ENCODE results near the gene NAGPA. TPM values are rescaled to one million over a fixed set of nuclear protein-coding genes. Genes with fewer than 3 reads are reported as not detected.

NAGPA gene
- total and polyA plus RNA-seq, 7 experiments from 2014 or later: 17.8 to 42.9 (median 34.1) TPM

DNA sequence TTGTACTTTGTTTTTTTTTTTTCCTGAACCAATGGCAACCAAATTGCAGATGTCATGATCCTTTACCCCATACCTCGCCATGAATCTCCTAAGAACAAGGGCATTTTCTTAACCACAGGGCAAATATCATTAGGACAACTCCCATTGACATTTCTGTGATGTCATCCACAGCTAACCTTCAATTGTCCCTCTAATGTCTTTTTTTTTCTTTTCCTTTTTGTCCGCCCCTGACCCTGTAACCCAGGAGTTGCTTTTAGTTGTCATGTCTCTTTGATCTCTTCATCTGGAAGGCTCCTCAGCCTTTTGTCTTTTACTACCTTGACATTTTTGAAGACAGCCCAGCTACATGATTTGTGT is 410 bp upstream of the NAGPA start:
- no peak for ATAC-seq
- POLR2A ChIA-PET: interaction anchor here (0.9 to 3.0 kb wide), 8 partner anchors 13 to 300 kb away, joined by 3 to 30 read pairs (median 4); partner anchors contain the start of genes ALG1, ANKS3 and DNAAF8
- CTCF ChIA-PET: no interaction called here

DNA sequence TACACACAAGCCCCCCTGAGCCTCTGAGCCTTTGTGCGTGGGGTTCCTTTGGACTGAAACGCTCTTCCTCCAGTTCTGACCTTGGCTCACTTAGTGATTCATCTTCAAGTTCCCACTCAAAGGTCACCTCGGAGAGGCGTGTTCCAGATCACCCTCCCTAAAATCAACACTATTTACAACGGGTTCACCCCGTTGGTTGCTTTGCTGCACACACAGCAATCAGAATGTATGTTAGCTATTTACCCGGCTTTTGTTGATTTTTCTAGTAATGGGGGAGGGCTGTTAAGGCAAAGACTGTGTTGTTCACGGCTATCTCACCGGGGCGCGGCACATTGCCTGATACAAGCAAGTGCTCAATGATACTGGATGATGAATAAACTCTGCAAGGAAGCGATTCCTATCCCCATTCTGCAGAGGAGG is 977 bp downstream of the NAGPA start:
- no peaks in the 10 kb centered on the region for H3K9me3 Mint-ChIP-seq
- H3K36me3 Mint-ChIP-seq: peaks cover 0 to 8% (median 0%) of the 10 kb centered on the region in 5 donors
- peak overlapping the region; percentile 73 to 94 (median 82) for H3K4me3 Mint-ChIP-seq
- Histone ChIP-seq H3K4me1 (ENCODE audit: control insufficient read depth in 2 of 2, insufficient read depth in 2 of 2, low read length in 2 of 2) (peaks cover 17 to 18% of the 10 kb centered on the region in 2 donors), H3K4me3 (ENCODE audit: low read length) (peak overlapping the region; percentile 80), H3K27me3 (ENCODE audit: control insufficient read depth in 2 of 2, insufficient read depth in 2 of 2, low read length in 2 of 2) (no peaks in the 10 kb centered on the region), H3K27ac (ENCODE audit: low read depth, low read length) (peak overlapping the region; percentile 70), H3K36me3 (ENCODE audit: control insufficient read depth in 2 of 3, insufficient read depth in 3 of 3, low read length in 3 of 3) (peaks cover 0 to 29% (median 3%) of the 10 kb centered on the region in 3 experiments), H3K9me3 (ENCODE audit: control insufficient read depth in 2 of 3, low read length in 3 of 3) (no peaks in the 10 kb centered on the region)
- CTCF ChIA-PET: no interaction called here
- DNase-seq (peak in 1 of 9 donors; percentile 8), ATAC-seq (no peak)
- peak overlapping the region in 8 of 9 donors; percentile 25 to 87 (median 70) for H3K27ac Mint-ChIP-seq
- no peaks in the 10 kb centered on the region for H3K27me3 Mint-ChIP-seq
- POLR2A ChIA-PET: interaction anchor here (0.6 to 3.0 kb wide), 6 partner anchors 8 to 534 kb away, joined by 3 to 30 read pairs (median 4); partner anchors contain the start of gene ALG1
- intact Hi-C loops (cut with micrococcal nuclease): loop anchor here (1.0 to 5.0 kb wide), 7 partner anchors 38 to 230 kb away; partner anchors contain the start of genes ALG1 (in 2 of the 2), EEF2KMT (in 2 of the 2), GLYR1 (in 2 of the 2) and UBN1 (in 2 of the 2)
- H3K4me1 Mint-ChIP-seq: peaks cover 17 to 33% (median 23%) of the 10 kb centered on the region in 7 donors

More for the DNA sequence above, 410 bp upstream of the NAGPA start:
- Mint-ChIP-seq H3K4me1 (peaks cover 17 to 33% (median 23%) of the 10 kb centered on the region in 7 donors), H3K36me3 (peaks cover 0 to 4% (median 0%) of the 10 kb centered on the region in 5 donors), H3K9me3 (no peaks in the 10 kb centered on the region), H3K27ac (peak overlapping the region; percentile 68 to 95 (median 91)), H3K27me3 (no peaks in the 10 kb centered on the region), H3K4me3 (peak overlapping the region; percentile 73 to 94 (median 90))
- Histone ChIP-seq H3K27me3 (ENCODE audit: control insufficient read depth in 2 of 2, insufficient read depth in 2 of 2, low read length in 2 of 2) (no peaks in the 10 kb centered on the region), H3K4me1 (ENCODE audit: control insufficient read depth in 2 of 2, insufficient read depth in 2 of 2, low read length in 2 of 2) (peaks cover 17 to 18% of the 10 kb centered on the region in 2 donors), H3K9me3 (ENCODE audit: control insufficient read depth in 2 of 3, low read length in 3 of 3) (no peaks in the 10 kb centered on the region), H3K4me3 (ENCODE audit: low read length) (peak overlapping the region; percentile 80), H3K36me3 (ENCODE audit: control insufficient read depth in 2 of 3, insufficient read depth in 3 of 3, low read length in 3 of 3) (peaks cover 0 to 15% (median 2%) of the 10 kb centered on the region in 3 experiments), H3K27ac (ENCODE audit: low read depth, low read length) (peak overlapping the region; percentile 70)
- intact Hi-C loops (cut with micrococcal nuclease): loop anchor here in 1 of 2 donors (5.0 kb wide), 1 partner anchor 63 kb away; the partner anchor contains the start of gene EEF2KMT
- DNase-seq: no peak

DNA sequence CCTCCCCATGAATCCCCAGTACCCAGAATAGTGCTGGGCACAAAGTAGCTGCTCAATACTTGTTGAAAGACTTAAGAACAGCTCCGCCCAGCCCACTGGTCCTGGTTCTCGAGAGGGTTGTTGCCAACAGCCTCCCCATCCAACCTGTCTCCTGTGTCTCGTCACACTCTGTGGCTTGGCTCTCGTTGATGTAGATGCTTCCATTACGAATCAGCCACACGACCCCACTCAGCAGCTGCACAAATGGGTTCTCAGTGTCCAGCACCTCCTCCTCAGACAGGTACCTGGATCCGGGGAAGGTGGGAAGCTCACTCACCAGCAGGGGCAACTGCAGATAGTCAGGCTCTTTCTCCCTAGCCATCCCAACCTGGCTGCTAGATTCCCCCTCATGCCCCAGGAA is 2.1 kb downstream of the NAGPA start:
- Mint-ChIP-seq H3K4me1 (peaks cover 17 to 33% (median 23%) of the 10 kb centered on the region in 7 donors), H3K27me3 (no peaks in the 10 kb centered on the region), H3K4me3 (peak overlapping the region in 8 of 10 donors; percentile 47 to 86 (median 58)), H3K36me3 (peaks cover 0 to 12% (median 0%) of the 10 kb centered on the region in 5 donors), H3K27ac (peak overlapping the region in 1 of 9 donors; percentile 45), H3K9me3 (no peaks in the 10 kb centered on the region)
- Histone ChIP-seq H3K9me3 (ENCODE audit: control insufficient read depth in 2 of 3, low read length in 3 of 3) (no peaks in the 10 kb centered on the region), H3K27me3 (ENCODE audit: control insufficient read depth in 2 of 2, insufficient read depth in 2 of 2, low read length in 2 of 2) (no peaks in the 10 kb centered on the region), H3K27ac (ENCODE audit: low read depth, low read length) (no peak overlapping the region), H3K4me1 (ENCODE audit: control insufficient read depth in 2 of 2, insufficient read depth in 2 of 2, low read length in 2 of 2) (peaks cover 17 to 18% of the 10 kb centered on the region in 2 donors), H3K36me3 (ENCODE audit: control insufficient read depth in 2 of 3, insufficient read depth in 3 of 3, low read length in 3 of 3) (peaks cover 0 to 41% (median 3%) of the 10 kb centered on the region in 3 experiments), H3K4me3 (ENCODE audit: low read length) (no peak overlapping the region)
- ChIA-PET CTCF (no interaction called here), POLR2A (interaction anchor here (0.7 kb wide), 1 partner anchor 297 kb away, joined by 3 read pairs; the partner anchor contains the start of gene DNAAF8)
- intact Hi-C loops (cut with micrococcal nuclease): loop anchor here in 1 of 2 donors (5.0 kb wide), 1 partner anchor 66 kb away; the partner anchor contains the start of gene EEF2KMT
- no peak for ATAC-seq
- no peak for DNase-seq

DNA sequence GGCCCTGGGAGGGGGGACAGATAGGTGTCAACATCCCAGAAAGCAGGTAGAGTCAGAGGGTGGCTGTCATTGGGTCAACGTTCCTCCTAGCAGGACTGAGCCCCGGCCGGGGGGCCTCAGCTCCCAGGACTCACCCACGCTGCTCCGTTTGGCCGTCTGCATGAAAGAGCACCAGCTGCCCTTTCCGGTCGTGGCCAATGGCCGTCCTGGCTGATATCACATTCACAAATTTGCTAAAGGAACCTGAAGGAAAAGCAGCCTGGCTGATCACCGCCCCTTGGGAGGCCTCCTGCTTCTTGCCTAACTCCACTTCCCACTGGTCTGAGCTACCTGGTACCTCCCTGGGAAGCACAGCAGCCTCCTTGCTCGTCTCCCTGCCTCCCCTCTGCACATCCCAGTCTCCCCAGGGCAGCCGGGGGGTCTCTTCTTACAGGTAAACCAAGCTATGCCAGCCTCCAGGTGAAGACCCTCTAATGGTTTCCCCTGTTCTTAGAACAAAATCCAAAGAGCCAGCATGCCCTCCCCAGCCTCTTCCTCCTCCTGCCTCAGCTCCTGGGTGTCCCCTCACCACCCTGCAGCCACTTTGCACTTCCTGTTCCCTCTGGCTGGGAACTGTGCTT is 3.4 kb downstream of the NAGPA start:
- peaks cover 12 to 29% (median 23%) of the 10 kb centered on the region in 7 donors for H3K4me1 Mint-ChIP-seq
- intact Hi-C loops (cut with micrococcal nuclease): loop anchor here in 1 of 2 donors (5.0 kb wide), 1 partner anchor 67 kb away; the partner anchor contains the start of gene EEF2KMT
- Histone ChIP-seq H3K36me3 (ENCODE audit: control insufficient read depth in 2 of 3, insufficient read depth in 3 of 3, low read length in 3 of 3) (peaks cover 0 to 45% (median 3%) of the 10 kb centered on the region in 3 experiments), H3K4me1 (ENCODE audit: control insufficient read depth in 2 of 2, insufficient read depth in 2 of 2, low read length in 2 of 2) (peaks cover 17 to 18% of the 10 kb centered on the region in 2 donors), H3K9me3 (ENCODE audit: control insufficient read depth in 2 of 3, low read length in 3 of 3) (no peaks in the 10 kb centered on the region), H3K27me3 (ENCODE audit: control insufficient read depth in 2 of 2, insufficient read depth in 2 of 2, low read length in 2 of 2) (no peaks in the 10 kb centered on the region), H3K4me3 (ENCODE audit: low read length) (no peak overlapping the region), H3K27ac (ENCODE audit: low read depth, low read length) (no peak overlapping the region)
- H3K36me3 Mint-ChIP-seq: peaks cover 0 to 12% (median 0%) of the 10 kb centered on the region in 5 donors
- ChIA-PET POLR2A (no interaction called here), CTCF (interaction anchor here (0.7 kb wide), 1 partner anchor 14 kb away, joined by 3 read pairs; no protein-coding TSS in a partner anchor)
- no peak for ATAC-seq
- peak overlapping the region in 1 of 10 donors; percentile 20 for H3K4me3 Mint-ChIP-seq
- no peaks in the 10 kb centered on the region for H3K27me3 Mint-ChIP-seq
- H3K27ac Mint-ChIP-seq: no peak overlapping the region
- no peak for DNase-seq
- H3K9me3 Mint-ChIP-seq: no peaks in the 10 kb centered on the region

DNA sequence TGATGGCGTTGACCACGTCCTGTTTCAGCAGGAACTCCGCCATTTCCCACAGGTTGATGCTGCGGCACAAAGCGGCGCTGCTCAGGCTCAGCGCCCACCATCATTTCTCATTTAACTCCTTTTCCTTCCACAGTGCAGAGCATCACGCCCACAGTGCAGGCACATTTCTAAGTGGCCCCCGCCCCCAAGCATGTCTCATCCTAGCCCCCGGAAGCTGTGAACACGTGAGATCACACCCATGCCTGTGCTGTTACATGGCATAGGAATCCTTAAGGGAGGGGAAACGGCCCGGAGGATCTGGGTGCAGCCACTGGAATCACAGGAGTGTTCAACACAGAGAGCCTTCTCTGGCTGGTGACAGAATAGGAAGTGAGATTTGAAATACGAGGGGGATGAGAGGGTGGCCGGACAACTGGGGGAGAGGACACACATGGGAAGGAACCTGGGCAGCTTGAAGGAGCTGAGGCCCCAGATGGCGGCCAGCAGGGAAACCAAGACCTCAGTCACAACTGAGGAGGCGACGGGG is 4.7 kb downstream of the NAGPA start:
- H3K9me3 ChIP-seq (ENCODE audit: control insufficient read depth in 2 of 3, low read length in 3 of 3): no peaks in the 10 kb centered on the region
- Mint-ChIP-seq H3K4me1 (peaks cover 6 to 18% (median 14%) of the 10 kb centered on the region in 7 donors), H3K4me3 (peak overlapping the region in 1 of 10 donors; percentile 18), H3K27me3 (no peaks in the 10 kb centered on the region), H3K9me3 (no peaks in the 10 kb centered on the region), H3K36me3 (peaks cover 0 to 12% (median 0%) of the 10 kb centered on the region in 5 donors), H3K27ac (peak overlapping the region in 1 of 9 donors; percentile 55)
- DNase-seq (no peak), ATAC-seq (no peak)
- H3K4me1 ChIP-seq (ENCODE audit: control insufficient read depth in 2 of 2, insufficient read depth in 2 of 2, low read length in 2 of 2): peaks cover 10% of the 10 kb centered on the region in 2 donors
- ChIA-PET POLR2A (no interaction called here), CTCF (no interaction called here)
- intact Hi-C loops (cut with micrococcal nuclease): no loop called here
- no peaks in the 10 kb centered on the region for H3K27me3 ChIP-seq (ENCODE audit: control insufficient read depth in 2 of 2, insufficient read depth in 2 of 2, low read length in 2 of 2)
- H3K4me3 ChIP-seq (ENCODE audit: low read length): no peak overlapping the region
- H3K36me3 ChIP-seq (ENCODE audit: control insufficient read depth in 2 of 3, insufficient read depth in 3 of 3, low read length in 3 of 3): peaks cover 0 to 46% (median 3%) of the 10 kb centered on the region in 3 experiments
- H3K27ac ChIP-seq (ENCODE audit: low read depth, low read length): no peak overlapping the region

DNA sequence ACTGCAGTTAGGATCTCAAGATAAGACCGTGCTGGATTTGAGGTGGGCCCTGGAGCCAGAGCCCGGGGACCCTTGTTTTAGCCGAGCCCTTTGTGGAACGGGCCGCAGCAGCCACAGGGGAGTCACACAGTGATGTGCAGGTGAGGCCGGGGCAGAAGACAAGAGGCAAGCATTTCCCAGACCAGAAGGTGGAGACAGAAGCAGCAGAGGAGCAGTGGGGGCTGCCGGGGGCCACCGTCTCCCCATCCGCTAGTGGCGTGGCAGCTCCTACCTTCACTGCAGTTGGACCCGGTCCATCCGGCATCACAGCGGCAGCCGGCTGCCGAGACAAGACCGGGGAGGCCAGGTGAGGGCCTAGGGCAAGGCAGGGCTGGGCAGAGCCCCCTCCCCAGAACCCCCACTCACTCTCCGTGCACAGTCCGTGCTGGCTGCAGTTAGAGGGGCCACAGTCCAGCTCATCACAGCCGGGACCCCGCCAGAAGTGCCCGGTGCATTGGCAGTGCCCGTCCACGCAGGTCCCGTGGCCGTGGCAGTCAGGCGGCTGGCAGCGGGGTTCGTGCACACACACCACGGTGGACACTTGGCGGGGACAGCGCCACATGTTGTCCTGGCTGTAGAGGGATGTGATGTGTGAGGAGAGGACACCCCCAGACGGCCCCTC is 6.0 kb downstream of the NAGPA start:
- H3K4me3 Mint-ChIP-seq: no peak overlapping the region
- Histone ChIP-seq H3K36me3 (ENCODE audit: control insufficient read depth in 2 of 3, insufficient read depth in 3 of 3, low read length in 3 of 3) (peaks cover 0 to 46% (median 3%) of the 10 kb centered on the region in 3 experiments), H3K9me3 (ENCODE audit: control insufficient read depth in 2 of 3, low read length in 3 of 3) (no peaks in the 10 kb centered on the region), H3K4me1 (ENCODE audit: control insufficient read depth in 2 of 2, insufficient read depth in 2 of 2, low read length in 2 of 2) (peaks cover 5% of the 10 kb centered on the region in 2 donors), H3K27ac (ENCODE audit: low read depth, low read length) (no peak overlapping the region), H3K4me3 (ENCODE audit: low read length) (no peak overlapping the region), H3K27me3 (ENCODE audit: control insufficient read depth in 2 of 2, insufficient read depth in 2 of 2, low read length in 2 of 2) (no peaks in the 10 kb centered on the region)
- intact Hi-C loops (cut with micrococcal nuclease): no loop called here
- ATAC-seq: no peak
- peaks cover 4 to 12% (median 8%) of the 10 kb centered on the region in 7 donors for H3K4me1 Mint-ChIP-seq
- no peak overlapping the region for H3K27ac Mint-ChIP-seq
- DNase-seq: no peak
- H3K36me3 Mint-ChIP-seq: peaks cover 0 to 12% (median 0%) of the 10 kb centered on the region in 5 donors
- ChIA-PET CTCF (no interaction called here), POLR2A (no interaction called here)
- H3K27me3 Mint-ChIP-seq: no peaks in the 10 kb centered on the region
- H3K9me3 Mint-ChIP-seq: no peaks in the 10 kb centered on the region

Data from naive thymus-derived CD4-positive, alpha-beta T cell (primary cell).